HUDEP-2 (cell line): ENCODE measurements around the gene MORC2.

Experiments
- DNase-seq, 76 experiments: peaks; one replicate each; lab custom pipeline; 2025; ENCODE audit not compliant: unreplicated experiment in 76 of 76; lab: John Stamatoyannopoulos, UW

The MORC2 gene

GRCh38 chr22:30922151-30922611 lies 46.4 kb downstream of the MORC2 start:
- DNase-seq: peak in 69 of 76 experiments; percentile 10 to 71 (median 54)

GRCh38 chr22:30921108-30921507 lies 47.5 kb downstream of the MORC2 start:
- DNase-seq: peak in 4 of 76 experiments; percentile 5 to 10 (median 8)

- DNase-seq: peak in 69 of 76 experiments; percentile 7 to 84 (median 64)
These were observed 48.2 kb downstream of the MORC2 start for GRCh38 chr22:30920407-30920806.

GRCh38 chr22:30919973-30920372 lies 48.6 kb downstream of the MORC2 start:
- DNase-seq: no peak

GRCh38 chr22:30918761-30919160 lies 49.8 kb downstream of the MORC2 start:
- DNase-seq: no peak

- no peak for DNase-seq
These were observed 58.2 kb downstream of the MORC2 start for GRCh38 chr22:30910358-30910757.

GRCh38 chr22:30909306-30909705 lies 59.3 kb downstream of the MORC2 start:
- DNase-seq: no peak

GRCh38 chr22:30908051-30908461 lies 60.5 kb downstream of the MORC2 start:
- DNase-seq: peak in 1 of 76 experiments; percentile 27

- no peak for DNase-seq
These were observed 61.6 kb downstream of the MORC2 start for GRCh38 chr22:30906946-30907345.

- no peak for DNase-seq
These were observed 62.2 kb downstream of the MORC2 start for GRCh38 chr22:30906411-30906810.

GRCh38 chr22:30905696-30906341 lies 62.8 kb downstream of the MORC2 start:
- DNase-seq: no peak

GRCh38 chr22:30903876-30904460 lies 64.6 kb downstream of the MORC2 start:
- DNase-seq: no peak

- DNase-seq: no peak
These were observed 65.8 kb downstream of the MORC2 start for GRCh38 chr22:30902496-30903357.

GRCh38 chr22:30894371-30894740 lies 74.2 kb downstream of the MORC2 start:
- no peak for DNase-seq

- DNase-seq: no peak
These were observed 74.9 kb downstream of the MORC2 start for GRCh38 chr22:30893434-30894370.

GRCh38 chr22:30892731-30893221 lies 75.8 kb downstream of the MORC2 start:
- no peak for DNase-seq

- no peak for DNase-seq
These were observed 76.3 kb downstream of the MORC2 start for GRCh38 chr22:30892286-30892685.

- DNase-seq: no peak
These were observed 76.8 kb downstream of the MORC2 start for GRCh38 chr22:30891781-30892180.

GRCh38 chr22:30891443-30891755 lies 77.2 kb downstream of the MORC2 start:
- no peak for DNase-seq

- DNase-seq: peak in 26 of 76 experiments; percentile 11 to 49 (median 24)
These were observed 77.7 kb downstream of the MORC2 start for GRCh38 chr22:30890686-30891442.
